ENCODE results near the gene SYCE3. TPM values are rescaled to one million over a fixed set of nuclear protein-coding genes. Genes with fewer than 3 reads are reported as not detected.

SYCE3 gene
- polyA plus RNA-seq, 4 donors = 0.42 TPM; not detected in 3

- DNase-seq (ENCODE audit: low read depth in 4 of 4, low spot score in 3 of 4) = no peak
These were observed 14.3 kb upstream of the SYCE3 start for GRCh38 chr22:50576806-50577696.

DNA sequence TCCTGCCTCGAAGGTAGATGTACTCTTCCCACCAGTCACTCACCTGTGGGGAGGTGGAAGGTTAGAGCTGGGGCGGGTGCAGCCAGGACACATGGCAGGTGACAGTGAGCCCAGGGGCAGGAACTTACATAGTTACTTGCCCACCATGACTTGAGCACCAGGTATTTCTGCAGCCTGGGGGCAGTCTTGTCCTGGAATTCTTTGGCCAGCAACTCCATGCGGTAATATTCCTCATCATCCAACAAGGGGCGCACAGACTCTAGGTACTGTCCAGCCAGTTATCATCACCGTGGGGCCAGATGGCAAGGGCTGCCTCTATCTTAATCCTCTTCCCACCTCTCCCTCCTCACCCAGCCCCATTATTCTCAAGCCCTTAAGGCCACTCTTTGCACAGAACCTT, 13.4 kb upstream of the SYCE3 start:
- DNase-seq (ENCODE audit: low read depth in 4 of 4, low spot score in 3 of 4) = no peak

- DNase-seq (ENCODE audit: low read depth in 4 of 4, low spot score in 3 of 4) = no peak
These were observed 12.8 kb upstream of the SYCE3 start for GRCh38 chr22:50575426-50575941.

DNA sequence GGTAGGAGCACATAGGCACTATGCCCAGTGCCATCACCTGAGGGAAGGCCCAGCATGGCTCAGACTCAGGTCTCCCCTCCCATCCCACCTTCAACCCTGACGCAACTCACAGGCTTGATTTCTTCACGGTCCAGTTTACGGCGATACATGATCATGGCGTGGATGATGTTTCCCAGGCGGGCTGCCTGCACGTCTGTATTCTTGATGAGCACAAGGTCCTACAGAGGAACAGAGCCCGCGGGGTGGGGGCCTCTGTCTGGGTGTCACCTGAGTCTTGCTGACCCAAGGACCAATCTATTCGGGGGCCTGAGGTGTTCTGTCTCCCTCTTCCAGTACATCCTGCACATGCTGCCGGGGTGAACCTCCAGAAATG, 11.7 kb upstream of the SYCE3 start:
- DNase-seq (ENCODE audit: low read depth in 4 of 4, low spot score in 3 of 4) = no peak

- no peak for DNase-seq (ENCODE audit: low read depth in 4 of 4, low spot score in 3 of 4)
These were observed 11.0 kb upstream of the SYCE3 start for GRCh38 chr22:50573491-50574382.

- DNase-seq (ENCODE audit: low read depth in 4 of 4, low spot score in 3 of 4) = no peak
These were observed 10.2 kb upstream of the SYCE3 start for GRCh38 chr22:50572965-50573364.

DNA sequence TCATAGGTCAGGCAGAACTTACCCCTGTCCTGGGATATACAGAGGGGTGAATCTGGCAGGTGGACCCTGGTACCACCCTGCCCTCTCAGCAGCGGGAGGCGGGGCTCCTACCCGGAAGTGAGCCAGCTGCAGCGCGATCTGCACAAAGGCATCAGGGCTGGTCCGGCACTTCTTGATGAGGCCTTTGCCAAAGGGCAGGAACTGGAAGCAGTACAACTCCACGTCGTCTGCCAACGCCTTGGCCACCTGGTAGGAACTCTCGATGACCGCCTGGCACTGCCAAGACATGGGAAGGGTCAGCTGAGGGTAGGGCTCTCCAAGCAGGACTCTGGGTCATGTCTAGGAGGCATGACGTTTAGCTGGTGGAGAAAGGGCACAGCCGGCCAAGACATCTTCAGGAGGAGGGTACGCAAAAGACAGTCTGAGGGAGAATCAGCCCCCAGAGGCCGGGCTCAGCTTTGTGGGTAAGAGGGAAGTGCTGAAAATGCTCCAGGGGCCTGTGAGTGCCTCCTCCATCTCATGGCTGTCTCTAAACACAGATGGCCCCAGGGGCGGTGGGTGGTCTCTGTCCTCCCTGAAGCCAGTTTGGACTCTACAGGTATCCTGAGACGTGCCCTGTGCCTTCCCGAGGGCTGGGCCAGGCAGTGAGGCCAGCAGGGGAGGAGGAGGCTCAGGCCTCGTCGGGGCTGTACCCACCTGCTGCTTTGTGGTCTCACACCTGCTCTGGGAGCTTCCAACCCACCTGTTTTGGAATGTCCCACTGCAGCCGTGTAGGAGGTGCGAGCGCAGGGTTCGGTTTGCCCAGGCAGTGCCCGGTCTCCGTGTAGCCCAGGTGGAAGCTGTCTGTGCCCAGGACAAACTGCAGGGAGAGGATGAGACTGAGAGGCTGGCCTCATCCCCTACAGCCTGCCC, 8.8 kb upstream of the SYCE3 start:
- no peak for DNase-seq (ENCODE audit: low read depth in 4 of 4, low spot score in 3 of 4)

- no peak for DNase-seq (ENCODE audit: low read depth in 4 of 4, low spot score in 3 of 4)
These were observed 8.1 kb upstream of the SYCE3 start for GRCh38 chr22:50570861-50571260.

DNA sequence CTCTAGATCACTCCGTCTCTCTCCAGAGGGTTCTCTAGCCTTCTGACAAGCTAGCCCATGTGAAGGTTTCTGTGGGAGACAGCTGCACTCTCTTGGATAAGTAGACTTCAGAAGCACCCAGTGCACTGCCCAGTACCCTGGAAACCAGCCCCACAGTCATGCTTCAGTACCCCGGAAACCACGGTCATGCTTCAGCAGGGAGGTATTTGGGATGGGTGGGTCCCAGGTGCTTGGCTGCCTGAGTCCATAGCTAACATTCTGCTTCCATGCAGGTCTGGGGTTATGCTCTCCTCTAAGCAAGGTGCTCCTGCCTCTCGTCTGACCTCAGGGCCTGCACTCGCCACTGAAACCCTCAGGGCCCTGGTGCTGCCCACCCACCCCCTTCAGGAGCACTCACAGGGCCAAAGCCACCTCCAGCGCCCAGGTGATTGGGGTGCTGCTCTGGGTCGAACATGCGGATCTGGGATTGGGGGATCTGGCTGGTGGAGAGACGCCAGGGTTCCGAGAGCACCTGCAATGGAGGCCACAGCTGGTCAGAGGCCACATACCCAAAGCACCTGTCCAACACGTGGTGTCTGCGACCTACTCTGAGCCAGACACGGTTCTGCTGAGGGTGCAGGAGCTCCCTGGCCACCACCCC, 7.3 kb upstream of the SYCE3 start:
- DNase-seq (ENCODE audit: low read depth in 4 of 4, low spot score in 3 of 4) = no peak

GRCh38 chr22:50569041-50569459, 6.3 kb upstream of the SYCE3 start:
- DNase-seq (ENCODE audit: low read depth in 4 of 4, low spot score in 3 of 4) = no peak

DNA sequence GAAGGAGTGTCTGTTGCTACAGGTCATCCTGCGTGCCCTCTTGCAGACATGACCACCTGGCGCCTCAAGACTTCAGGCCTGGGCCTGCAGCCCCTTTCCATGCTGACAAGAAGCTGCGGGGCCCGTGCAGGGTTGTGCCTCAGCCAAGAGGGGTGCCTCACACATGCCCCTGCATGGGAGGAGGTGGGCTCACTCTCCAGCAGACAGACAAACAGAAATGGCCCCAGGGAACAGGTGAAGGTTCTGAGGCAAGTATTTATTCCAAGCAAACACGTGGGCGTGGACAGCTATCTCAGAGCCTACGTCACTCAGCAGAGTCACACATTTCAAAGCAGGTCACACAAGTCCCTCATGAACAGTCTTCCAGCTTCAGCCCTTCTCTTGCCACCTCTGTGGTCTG, 5.9 kb upstream of the SYCE3 start:
- DNase-seq (ENCODE audit: low read depth in 4 of 4, low spot score in 3 of 4) = no peak

DNA sequence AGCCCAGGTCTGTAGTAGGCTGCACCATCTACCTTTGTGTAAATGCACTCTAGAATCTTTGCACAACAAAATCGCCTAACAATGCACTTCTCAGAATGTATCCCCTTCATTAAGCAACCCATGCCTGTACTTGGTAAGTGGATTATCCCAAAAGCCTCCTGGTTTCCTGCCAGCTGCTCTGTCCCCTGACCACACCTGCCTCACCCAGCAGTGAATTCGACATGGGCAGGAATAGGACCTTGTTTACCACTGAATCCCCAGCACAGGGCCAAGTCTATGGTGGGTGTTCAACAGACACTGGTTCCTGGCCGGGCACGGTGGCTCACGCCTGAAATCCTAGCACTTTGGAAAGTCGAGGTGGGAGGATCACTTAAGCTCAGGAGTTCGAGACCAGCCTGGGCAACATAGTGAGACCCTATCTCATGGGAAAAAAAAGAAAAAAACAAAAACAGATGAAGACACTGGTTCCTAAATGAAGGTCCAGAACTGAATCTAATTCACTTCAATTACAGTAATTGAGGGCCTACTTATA, 5.1 kb upstream of the SYCE3 start:
- DNase-seq (ENCODE audit: low read depth in 4 of 4, low spot score in 3 of 4) = no peak

DNA sequence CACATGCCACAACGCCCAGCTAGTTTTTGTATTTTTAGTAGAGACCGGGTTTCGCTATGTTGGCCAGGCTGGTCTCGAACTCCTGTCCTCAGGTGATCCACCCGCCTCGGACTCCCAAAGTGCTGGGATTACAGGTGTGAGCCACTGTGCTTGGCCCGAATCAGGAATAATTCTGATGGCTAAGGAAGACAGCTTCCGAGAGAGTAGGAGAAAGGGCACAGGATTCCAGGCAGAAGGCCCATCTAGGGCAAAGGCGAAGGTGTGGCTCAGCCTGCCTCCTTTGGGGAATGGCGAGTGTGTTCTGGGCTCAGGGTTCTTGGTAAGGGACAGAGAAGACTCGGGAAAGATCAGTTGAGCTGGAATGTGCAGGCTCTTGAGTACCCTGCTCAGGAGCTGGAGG, 1.6 kb upstream of the SYCE3 start:
- DNase-seq (ENCODE audit: low read depth in 4 of 4, low spot score in 3 of 4) = no peak

DNA sequence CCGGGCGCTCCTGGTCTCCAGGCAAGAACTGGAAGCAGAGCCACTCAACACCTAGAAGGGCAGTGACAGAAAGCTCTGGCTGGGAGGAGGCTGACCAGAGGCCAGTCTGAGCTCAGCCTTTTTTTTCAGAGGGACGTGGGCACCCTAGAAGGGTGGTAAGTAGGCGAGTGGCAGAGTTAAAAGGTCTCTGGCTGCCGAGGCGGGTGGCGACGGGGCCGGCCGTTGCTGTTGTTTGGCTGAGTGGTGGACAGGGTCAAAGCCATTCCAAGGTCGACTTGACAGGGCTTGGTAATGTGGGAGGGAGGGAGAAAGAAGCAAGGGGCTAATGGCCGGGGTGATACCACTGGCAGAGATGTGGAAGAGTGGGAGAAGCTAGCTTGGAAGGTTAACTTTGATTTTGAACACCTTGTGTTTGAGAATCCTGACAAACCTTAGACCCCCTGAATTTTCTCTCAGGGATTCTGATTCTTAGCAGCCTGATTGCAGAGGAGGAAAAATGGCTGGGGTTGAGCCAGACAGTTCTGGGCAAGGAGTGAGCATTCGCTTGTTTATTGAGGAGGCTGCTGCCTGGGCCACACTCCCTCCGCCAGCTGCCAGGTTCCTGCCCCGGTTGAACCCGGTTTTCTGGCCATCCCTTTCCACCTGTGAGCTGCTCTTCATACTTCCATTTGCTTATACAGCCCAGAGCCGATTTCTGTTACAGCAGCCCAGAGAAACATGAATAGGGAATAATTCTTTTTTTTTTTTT, 868 bp upstream of the SYCE3 start:
- DNase-seq (ENCODE audit: low read depth in 4 of 4, low spot score in 3 of 4) = no peak

DNA sequence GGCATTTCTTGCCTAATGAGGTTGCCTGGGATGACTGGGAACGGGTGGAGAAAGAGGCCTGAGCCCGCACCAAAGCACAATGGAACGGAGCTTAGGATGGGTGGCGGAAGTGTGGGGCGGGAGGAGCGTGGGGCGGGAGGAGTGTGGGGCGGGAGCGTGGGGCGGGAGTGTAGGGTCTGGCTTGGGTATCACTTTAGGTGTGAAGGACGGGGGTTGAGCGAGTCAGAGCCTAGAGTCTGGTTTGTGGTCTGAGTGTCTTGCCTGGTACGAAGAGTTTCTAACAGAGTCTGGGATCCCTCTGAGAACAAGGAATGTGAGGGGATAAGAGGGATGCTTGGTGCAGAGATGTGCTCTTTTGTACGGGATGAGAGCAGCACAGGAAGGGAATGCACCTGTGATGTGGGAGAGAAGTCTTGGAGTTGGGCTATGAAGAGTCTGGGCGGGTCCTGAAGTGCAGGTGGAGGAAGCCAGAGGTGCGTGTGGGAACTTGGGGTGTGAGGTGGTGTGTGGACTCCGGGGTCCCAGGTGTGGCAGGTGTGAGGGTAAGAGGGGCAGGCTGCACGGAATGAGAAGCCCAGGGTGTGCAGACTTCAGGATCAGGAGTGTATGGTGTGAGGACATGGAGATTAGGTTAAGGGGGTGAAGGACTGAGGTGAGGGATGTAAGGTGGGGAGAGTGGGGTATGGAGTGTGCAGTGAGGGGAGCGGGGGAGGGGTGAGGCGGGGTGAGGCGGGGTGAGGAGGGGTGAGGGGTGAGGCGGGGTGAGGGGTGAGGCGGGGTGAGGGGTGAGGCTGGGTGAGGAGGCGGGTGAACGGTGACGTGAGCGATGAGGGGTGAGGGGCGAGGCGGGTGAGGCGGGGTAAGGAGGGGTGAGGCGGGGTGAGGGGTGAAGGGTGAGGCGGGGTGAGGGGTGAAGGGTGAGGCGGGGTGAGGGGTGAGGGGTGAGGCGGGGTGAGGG, 1.0 kb downstream of the SYCE3 start:
- no peak for DNase-seq (ENCODE audit: low read depth in 4 of 4, low spot score in 3 of 4)

DNA sequence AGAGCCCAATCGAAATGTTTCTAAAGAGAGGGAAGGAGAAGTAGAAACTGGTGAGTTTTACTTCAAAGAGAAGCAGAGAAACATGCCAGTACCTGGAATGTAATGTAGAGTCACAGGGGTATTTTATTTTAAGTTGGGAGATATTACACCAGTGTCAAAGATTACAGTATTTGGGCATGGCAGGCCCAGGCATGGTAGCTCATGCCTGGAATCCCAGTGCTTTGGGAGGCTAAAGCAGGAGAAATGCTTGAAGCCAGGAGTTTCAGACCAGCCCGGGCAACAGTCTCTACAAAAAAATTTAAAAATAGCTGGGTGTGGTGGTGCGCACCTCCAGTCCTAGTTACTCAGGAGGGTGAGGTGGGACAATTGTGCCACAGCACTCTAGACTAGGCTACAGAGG, 2.7 kb downstream of the SYCE3 start:
- no peak for DNase-seq (ENCODE audit: low read depth in 4 of 4, low spot score in 3 of 4)

DNA sequence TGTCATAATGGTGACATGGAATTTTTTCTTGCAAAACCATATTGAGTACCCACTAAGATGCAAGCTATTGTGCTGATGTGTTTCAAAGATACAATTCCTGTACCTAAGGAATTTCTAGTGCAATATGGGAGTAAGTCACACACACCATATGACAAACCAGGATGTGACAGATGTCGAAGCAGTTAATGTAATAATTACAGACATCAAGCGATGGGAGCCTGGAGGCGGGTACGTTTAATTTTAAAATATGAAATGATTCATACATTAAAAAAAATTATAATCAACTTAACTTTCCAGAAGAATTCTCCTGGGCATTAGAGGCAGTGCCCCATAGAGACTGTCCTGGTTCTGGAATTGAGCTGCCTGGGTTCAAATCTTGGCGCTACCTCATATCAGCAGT, 6.0 kb downstream of the SYCE3 start:
- DNase-seq (ENCODE audit: low read depth in 4 of 4, low spot score in 3 of 4) = no peak

GRCh38 chr22:50553310-50553709, 9.4 kb downstream of the SYCE3 start:
- no peak for DNase-seq (ENCODE audit: low read depth in 4 of 4, low spot score in 3 of 4)

Data from left renal pelvis (tissue), 4 donors.